ENCODE data around the gene PGLYRP1.

- TF ChIP-seq CTCF (conservative IDR thresholded peaks at IDR 0.05; ENCODE audit: low read length) (no peak), EZH2phosphoT487 (IDR thresholded peaks at IDR 0.05; ENCODE audit: borderline replicate concordance, low read depth, low read length) (no peak)
These were observed 7.0 kb downstream of the PGLYRP1 start for GRCh38 chr19:46015687-46016425.
